ENCODE measurements around the gene STRAP.
"Not testable (repeated sequence)": the region's sequence is repeated elsewhere in the genome, so short reads cannot be mapped to it uniquely, and the experiment has no call there.

Gene STRAP

GRCh38 chr12:15928346-15928745 lies 46.2 kb downstream of the STRAP start:
- peak; percentile 59 for DNase-seq (ENCODE audit: low read depth)

- DNase-seq (ENCODE audit: low read depth): no peak
These were observed 46.8 kb downstream of the STRAP start for GRCh38 chr12:15928870-15929571.

DNA sequence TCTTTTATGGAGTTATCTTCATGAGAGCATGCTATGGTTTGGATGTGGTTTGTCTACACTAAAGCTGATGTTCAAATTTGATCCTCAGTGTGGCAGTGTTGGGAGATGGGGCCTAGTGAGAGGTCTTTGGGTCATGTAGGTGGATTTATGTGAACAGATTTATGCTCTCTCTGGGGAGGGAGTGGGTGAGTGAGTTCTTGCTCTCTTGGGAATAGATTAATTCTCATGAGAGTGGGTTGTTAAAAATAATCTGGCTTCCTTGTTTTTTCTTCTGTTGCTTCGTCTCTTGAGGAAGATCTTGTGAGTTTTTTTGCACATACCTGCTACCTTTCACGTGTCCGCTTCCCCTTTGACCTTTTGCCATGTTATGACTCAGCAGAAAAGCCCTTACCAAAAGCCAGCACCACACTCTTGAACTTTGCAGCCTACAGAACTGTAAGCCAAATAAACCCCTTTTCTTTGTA lies 49.4 kb downstream of the STRAP start:
- DNase-seq (ENCODE audit: low read depth): no peak

- no peak for DNase-seq (ENCODE audit: low read depth)
These were observed 50.1 kb downstream of the STRAP start for GRCh38 chr12:15932327-15932726.

DNA sequence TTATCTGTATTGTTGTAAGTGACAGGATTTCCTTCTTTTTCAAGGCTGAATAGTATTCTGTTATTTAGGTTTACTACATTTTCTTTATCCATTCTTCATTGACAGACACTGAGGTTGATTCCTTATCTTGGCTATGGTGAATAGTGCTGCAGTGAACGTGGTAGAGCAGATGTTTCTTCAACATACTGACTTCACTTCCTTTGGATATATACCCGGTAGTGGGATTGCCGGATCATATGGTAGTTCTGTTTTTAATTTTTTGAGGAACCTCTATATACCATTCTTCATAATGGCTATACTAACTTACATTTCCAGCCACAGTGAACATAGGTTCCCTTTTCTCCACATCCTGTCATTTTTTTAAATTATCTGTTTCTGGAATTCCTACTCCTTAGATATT lies 50.8 kb downstream of the STRAP start:
- no peak for DNase-seq (ENCODE audit: low read depth)

DNA sequence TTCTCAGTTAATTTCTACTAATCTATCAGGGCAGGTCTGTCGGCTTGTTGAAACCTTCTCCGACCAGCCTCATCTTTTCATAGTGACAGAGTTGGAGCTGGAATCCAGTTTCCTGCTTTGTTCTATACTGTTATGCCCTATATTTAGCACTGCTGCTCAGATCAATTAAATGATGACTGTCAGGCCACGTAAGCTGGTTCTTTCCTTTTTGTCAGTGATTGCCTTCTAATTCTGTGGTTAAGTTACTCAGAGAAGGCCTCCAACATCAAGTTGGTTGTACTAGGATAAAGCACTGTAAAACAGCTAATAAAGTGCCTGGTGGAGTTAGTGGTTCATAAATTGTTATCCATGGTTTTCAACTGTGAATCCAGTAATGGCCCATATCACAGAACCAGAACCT lies 51.6 kb downstream of the STRAP start:
- DNase-seq (ENCODE audit: low read depth): peak; percentile 21

- DNase-seq (ENCODE audit: low read depth): no peak
These were observed 54.6 kb downstream of the STRAP start for GRCh38 chr12:15936751-15937150.

GRCh38 chr12:15937902-15938301 lies 55.7 kb downstream of the STRAP start:
- no peak for DNase-seq (ENCODE audit: low read depth)

DNA sequence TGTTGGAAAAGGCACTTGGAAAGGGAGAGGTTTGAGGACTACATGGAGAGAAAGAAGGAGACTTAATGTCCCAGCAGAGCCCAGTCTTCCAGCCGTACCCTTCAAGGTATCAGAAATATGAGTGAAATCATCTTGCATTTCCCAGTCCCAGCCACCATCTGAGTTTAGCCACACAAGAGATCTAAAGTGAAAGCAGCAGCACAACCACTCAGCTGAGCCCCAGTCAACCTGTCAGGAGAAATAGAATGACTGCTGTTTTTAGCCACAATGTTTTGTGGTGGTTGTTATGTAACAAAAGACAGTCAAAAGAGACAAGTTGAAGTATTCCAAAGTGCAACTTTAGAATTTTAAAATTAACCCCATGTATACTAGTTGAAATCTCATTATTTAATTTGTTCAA lies 56.9 kb downstream of the STRAP start:
- no peak for DNase-seq (ENCODE audit: low read depth)

GRCh38 chr12:15942475-15942874 lies 60.3 kb downstream of the STRAP start:
- DNase-seq (ENCODE audit: low read depth): no peak

- DNase-seq (ENCODE audit: low read depth): not testable (repeated sequence)
These were observed 61.3 kb downstream of the STRAP start for GRCh38 chr12:15943519-15943918.

- DNase-seq (ENCODE audit: low read depth): not testable (repeated sequence)
These were observed 66.3 kb downstream of the STRAP start for GRCh38 chr12:15948461-15948860.
